Measurements from ENCODE around the gene FYTTD1.

The FYTTD1 gene

DNA sequence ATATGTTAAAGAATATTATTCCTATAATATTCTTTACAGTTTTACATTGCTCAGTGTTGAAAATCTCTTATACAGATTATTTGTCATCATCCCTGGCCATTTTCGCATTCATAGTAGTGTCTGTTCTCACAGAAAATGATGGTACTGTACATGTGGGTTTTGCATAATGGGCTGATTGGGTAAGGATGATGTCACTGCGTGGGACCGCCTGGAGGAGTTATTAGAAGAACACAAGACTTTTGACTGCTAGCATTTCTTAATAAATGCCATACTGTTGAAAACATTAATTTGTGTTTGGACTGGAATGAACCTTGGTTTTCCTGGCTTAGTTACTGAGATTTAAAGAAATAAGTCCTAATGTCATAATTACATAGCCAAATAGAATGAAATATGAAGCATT is 61.7 kb downstream of the FYTTD1 start:
- Histone ChIP-seq H3K4me1 (ENCODE audit: insufficient read depth, low read length) (peaks cover 10% of the 10 kb centered on the region), H3K27me3 (ENCODE audit: insufficient read depth, low read length) (no peaks in the 10 kb centered on the region), H3K4me3 (ENCODE audit: low read length) (no peak overlapping the region), H3K27ac (ENCODE audit: low read length) (no peak overlapping the region), H3K9me3 (ENCODE audit: insufficient read depth, low read depth, low read length) (no peaks in the 10 kb centered on the region), H3K36me3 (ENCODE audit: insufficient read depth, low read depth, low read length) (no peaks in the 10 kb centered on the region), H3K9ac (ENCODE audit: low read depth, low read length) (no peak overlapping the region)

DNA sequence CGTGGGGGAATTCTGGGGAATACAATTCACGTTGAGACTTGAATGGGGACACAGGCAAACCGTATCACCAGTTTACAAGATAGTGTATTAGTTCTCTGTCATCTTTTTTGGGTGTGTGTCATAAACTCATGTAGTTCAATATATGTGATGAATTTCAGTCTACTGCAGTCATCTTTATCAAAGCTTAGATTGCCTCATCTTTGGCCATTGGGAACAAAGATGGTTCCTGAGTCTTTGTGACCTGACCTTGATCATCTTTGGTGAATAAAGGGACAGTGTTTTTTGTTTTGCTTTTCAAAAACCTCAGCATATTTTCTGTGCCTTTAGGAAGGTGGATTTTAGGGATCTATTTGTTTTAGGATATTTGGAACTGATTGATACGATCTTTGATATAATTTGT is 64.7 kb downstream of the FYTTD1 start:
- Histone ChIP-seq H3K27me3 (ENCODE audit: insufficient read depth, low read length) (no peaks in the 10 kb centered on the region), H3K36me3 (ENCODE audit: insufficient read depth, low read depth, low read length) (no peaks in the 10 kb centered on the region), H3K4me3 (ENCODE audit: low read length) (no peak overlapping the region), H3K9ac (ENCODE audit: low read depth, low read length) (no peak overlapping the region), H3K9me3 (ENCODE audit: insufficient read depth, low read depth, low read length) (no peaks in the 10 kb centered on the region), H3K27ac (ENCODE audit: low read length) (no peak overlapping the region), H3K4me1 (ENCODE audit: insufficient read depth, low read length) (peaks cover 9% of the 10 kb centered on the region)

DNA sequence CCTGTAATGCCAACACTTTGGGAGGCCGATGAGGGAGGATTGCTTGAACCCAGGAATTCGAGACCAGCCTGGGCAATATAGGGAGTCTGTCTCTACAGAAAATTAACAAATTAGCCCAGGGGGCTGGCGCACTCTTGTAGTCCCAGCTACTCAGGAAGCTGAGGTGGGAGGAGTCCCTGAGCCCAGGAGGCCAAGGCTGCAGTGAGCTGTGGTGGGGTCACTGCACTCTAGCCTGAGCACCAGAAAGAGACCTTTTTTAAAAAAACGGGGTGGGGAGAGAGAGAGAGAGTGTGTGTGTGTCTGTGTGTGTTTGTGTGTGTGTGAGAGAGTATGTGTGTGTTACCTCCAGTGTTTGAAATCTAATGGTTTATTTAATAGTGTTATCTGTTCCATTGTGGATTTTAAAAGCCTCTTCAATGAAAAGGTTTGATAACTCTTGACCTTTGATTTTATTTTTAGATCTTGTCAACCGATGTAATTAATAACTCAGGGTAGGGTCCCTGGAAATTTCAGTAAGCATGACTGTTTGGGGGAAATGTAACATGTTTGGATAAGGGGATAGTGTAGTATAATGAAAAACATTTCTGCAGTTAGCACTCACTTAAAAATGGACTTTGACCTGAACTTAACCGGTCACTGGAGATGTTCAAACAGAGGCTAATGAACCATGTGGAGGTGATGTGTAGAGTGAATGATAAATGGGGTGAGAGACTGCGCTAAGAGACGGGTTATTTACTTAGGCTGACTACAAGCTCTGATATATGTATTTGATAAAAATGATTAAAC is 71.1 kb downstream of the FYTTD1 start:
- no peaks in the 10 kb centered on the region for H3K9me3 ChIP-seq (ENCODE audit: insufficient read depth, low read depth, low read length)
- no peaks in the 10 kb centered on the region for H3K4me1 ChIP-seq (ENCODE audit: insufficient read depth, low read length)
- no peaks in the 10 kb centered on the region for H3K27me3 ChIP-seq (ENCODE audit: insufficient read depth, low read length)
- no peak overlapping the region for H3K9ac ChIP-seq (ENCODE audit: low read depth, low read length)
- no peak overlapping the region for H3K4me3 ChIP-seq (ENCODE audit: low read length)
- peaks cover 44% of the 10 kb centered on the region for H3K36me3 ChIP-seq (ENCODE audit: insufficient read depth, low read depth, low read length)
- H3K27ac ChIP-seq (ENCODE audit: low read length): no peak overlapping the region

DNA sequence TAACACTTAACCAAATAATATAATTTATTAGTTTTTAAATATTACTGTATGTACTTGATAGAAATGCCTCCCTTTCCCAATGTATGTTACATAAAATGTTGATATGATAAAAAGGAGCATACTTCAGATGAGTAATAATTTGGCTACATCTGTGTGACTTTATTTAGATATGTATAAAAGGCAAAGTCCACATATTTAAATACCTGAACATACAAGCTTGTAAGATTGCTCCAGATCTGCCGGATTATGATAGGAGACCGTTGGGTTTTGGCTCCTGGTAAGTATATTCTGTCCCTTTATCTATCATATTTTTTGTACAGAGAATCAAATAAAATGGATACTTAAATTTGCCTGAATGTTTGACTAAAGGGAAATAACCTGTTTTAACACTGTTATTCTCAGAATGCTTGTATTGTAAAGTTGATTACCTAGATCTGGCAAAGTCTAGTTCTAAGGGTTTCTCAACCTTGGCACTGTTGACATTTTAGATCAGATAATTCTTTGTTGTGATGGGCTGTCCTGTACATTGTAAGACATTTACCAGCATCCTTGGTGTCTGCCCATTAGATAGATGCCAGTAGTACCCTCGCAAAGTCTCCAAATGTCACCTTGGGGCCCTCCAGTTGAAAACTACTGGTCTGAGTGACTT is 79.8 kb downstream of the FYTTD1 start:
- Histone ChIP-seq H3K27me3 (ENCODE audit: insufficient read depth, low read length) (no peaks in the 10 kb centered on the region), H3K36me3 (ENCODE audit: insufficient read depth, low read depth, low read length) (peaks cover 82% of the 10 kb centered on the region), H3K9me3 (ENCODE audit: insufficient read depth, low read depth, low read length) (no peaks in the 10 kb centered on the region), H3K9ac (ENCODE audit: low read depth, low read length) (no peak overlapping the region), H3K27ac (ENCODE audit: low read length) (no peak overlapping the region), H3K4me1 (ENCODE audit: insufficient read depth, low read length) (no peaks in the 10 kb centered on the region), H3K4me3 (ENCODE audit: low read length) (no peak overlapping the region)

DNA sequence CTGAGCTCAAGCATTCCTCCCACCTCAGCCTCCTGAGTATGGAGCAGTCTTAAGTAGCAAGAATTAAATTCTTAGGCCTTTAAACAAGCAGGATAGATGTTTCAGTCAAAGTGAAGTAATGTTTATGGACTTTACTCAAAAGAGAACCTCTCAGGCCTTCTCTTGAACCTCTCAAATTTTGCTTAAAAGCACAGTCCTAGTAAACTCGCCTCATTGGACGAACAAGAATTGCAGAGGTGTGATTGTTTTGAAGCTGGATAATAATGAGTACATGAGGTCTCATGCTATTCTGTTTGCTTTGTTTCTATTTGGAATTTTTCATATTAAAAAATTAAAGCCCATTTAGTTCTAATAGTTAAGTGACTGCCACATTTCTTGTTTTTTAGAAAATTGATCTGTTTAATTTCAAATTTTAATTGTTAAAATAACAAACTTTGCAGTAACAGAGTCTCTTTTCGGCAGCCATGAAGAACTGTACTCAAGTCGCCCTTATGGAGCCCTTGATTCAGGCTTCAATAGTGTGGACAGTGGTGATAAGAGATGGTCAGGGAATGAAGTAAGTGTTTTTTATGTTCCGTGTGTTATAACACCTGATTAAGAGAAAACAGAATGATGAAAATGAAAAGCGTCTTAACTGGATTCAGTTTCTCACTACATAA is 80.8 kb downstream of the FYTTD1 start:
- Histone ChIP-seq H3K4me1 (ENCODE audit: insufficient read depth, low read length) (no peaks in the 10 kb centered on the region), H3K36me3 (ENCODE audit: insufficient read depth, low read depth, low read length) (peaks cover 79% of the 10 kb centered on the region), H3K9me3 (ENCODE audit: insufficient read depth, low read depth, low read length) (no peaks in the 10 kb centered on the region), H3K27me3 (ENCODE audit: insufficient read depth, low read length) (no peaks in the 10 kb centered on the region), H3K4me3 (ENCODE audit: low read length) (no peak overlapping the region), H3K9ac (ENCODE audit: low read depth, low read length) (no peak overlapping the region), H3K27ac (ENCODE audit: low read length) (no peak overlapping the region)

DNA sequence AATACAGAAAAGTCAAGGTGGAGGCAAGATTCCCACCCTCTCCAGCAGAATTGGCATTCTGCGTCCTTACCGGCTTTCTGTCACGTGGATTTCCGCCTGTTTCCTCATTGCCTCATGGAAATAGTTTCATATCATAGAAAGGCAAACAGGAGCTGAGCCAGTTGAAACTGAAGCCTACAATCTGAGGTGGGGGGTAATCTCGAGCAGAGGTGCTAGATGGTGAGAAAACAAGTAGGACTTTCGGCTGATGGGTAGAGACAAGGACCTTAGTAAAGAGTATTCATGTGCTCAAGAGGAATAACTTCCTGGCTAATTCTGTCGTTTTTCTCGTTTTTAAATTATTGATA is 81.3 kb downstream of the FYTTD1 start:
- no peaks in the 10 kb centered on the region for H3K9me3 ChIP-seq (ENCODE audit: insufficient read depth, low read depth, low read length)
- no peaks in the 10 kb centered on the region for H3K4me1 ChIP-seq (ENCODE audit: insufficient read depth, low read length)
- H3K27ac ChIP-seq (ENCODE audit: low read length): no peak overlapping the region
- H3K36me3 ChIP-seq (ENCODE audit: insufficient read depth, low read depth, low read length): peaks cover 83% of the 10 kb centered on the region
- no peak overlapping the region for H3K4me3 ChIP-seq (ENCODE audit: low read length)
- no peak overlapping the region for H3K9ac ChIP-seq (ENCODE audit: low read depth, low read length)
- no peaks in the 10 kb centered on the region for H3K27me3 ChIP-seq (ENCODE audit: insufficient read depth, low read length)

DNA sequence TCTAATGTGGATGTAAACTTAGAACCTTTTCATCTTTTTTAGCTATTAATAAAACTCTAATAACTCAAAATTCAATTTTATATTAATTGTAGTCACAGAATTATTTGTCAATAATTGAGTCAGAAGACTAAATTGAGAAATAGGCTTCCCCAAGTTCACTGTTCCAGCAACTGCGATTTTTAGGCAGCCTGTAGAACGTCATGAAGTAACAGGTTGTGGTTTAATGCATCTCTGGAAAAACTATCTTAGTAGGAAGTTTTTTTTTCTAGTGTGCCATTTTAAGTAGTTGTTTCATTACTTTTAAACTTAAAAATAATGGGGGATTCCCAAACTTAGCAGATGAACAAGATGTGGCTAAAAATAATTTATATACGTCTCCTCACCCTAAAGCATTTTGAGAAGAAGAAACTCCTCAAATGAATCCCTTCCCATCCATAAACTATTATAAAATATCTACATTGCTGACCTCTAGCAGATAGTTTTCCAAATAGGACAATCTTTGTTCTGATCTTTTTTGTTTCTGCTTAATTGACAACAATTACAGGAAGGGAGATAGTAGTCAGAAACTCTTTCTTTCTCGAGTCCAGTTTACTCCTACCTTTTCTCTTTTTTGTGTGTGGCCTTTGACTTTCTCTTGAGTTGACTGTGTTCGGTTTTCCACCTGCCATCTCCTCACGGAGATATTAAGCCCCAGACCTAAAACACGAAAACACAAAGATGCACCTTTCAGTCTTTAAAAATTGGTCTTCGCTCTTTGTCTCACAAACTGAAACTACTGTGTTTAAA is 84.4 kb downstream of the FYTTD1 start:
- Histone ChIP-seq H3K9ac (ENCODE audit: low read depth, low read length) (no peak overlapping the region), H3K27me3 (ENCODE audit: insufficient read depth, low read length) (no peaks in the 10 kb centered on the region), H3K9me3 (ENCODE audit: insufficient read depth, low read depth, low read length) (no peaks in the 10 kb centered on the region), H3K4me1 (ENCODE audit: insufficient read depth, low read length) (no peaks in the 10 kb centered on the region), H3K27ac (ENCODE audit: low read length) (no peak overlapping the region), H3K36me3 (ENCODE audit: insufficient read depth, low read depth, low read length) (peaks cover 80% of the 10 kb centered on the region), H3K4me3 (ENCODE audit: low read length) (no peak overlapping the region)

DNA sequence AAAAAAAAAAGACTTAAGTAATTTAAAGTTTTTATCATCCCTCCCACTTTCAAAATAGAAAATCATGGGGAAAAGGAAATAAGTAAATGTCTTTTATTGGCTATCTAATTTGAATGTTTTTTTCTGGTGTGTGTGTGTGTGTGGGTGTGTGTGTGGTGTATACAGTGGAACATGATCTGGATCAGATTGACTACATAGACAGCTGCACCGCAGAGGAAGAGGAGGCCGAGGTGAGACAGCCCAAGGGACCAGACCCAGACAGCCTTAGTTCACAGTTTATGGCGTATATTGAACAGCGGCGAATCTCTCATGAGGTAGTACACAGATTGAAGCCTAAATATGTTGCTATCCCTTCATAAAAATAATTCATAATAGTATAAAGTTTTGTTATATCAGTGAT is 85.8 kb downstream of the FYTTD1 start:
- Histone ChIP-seq H3K27me3 (ENCODE audit: insufficient read depth, low read length) (no peaks in the 10 kb centered on the region), H3K36me3 (ENCODE audit: insufficient read depth, low read depth, low read length) (peaks cover 82% of the 10 kb centered on the region), H3K9ac (ENCODE audit: low read depth, low read length) (no peak overlapping the region), H3K9me3 (ENCODE audit: insufficient read depth, low read depth, low read length) (no peaks in the 10 kb centered on the region), H3K4me3 (ENCODE audit: low read length) (no peak overlapping the region), H3K4me1 (ENCODE audit: insufficient read depth, low read length) (no peaks in the 10 kb centered on the region), H3K27ac (ENCODE audit: low read length) (no peak overlapping the region)

DNA sequence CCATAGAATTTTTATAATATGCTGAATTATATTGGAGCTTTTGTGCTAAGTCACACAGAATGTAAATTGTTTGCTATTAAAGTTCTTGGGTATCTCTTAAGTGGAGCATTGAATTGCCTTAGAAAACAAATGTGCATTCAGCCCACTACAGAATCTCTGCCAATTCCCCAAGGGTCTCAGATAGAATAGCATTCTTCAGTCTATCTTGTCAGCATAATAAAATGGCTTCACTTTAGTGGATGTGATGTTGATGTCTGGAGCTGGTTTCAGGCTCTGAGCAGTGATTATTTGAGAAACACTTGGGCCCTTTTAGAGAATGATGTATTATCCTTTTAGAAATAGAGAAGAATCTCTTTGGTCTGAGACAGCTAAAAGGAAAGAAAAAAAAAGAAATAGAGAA is 86.6 kb downstream of the FYTTD1 start:
- no peaks in the 10 kb centered on the region for H3K4me1 ChIP-seq (ENCODE audit: insufficient read depth, low read length)
- no peak overlapping the region for H3K4me3 ChIP-seq (ENCODE audit: low read length)
- H3K9ac ChIP-seq (ENCODE audit: low read depth, low read length): no peak overlapping the region
- H3K36me3 ChIP-seq (ENCODE audit: insufficient read depth, low read depth, low read length): peaks cover 82% of the 10 kb centered on the region
- H3K9me3 ChIP-seq (ENCODE audit: insufficient read depth, low read depth, low read length): no peaks in the 10 kb centered on the region
- no peak overlapping the region for H3K27ac ChIP-seq (ENCODE audit: low read length)
- no peaks in the 10 kb centered on the region for H3K27me3 ChIP-seq (ENCODE audit: insufficient read depth, low read length)

Data from iPS-20b (cell line).